Endothelial cell of umbilical vein (primary cell): Measurements from ENCODE around the gene DLL1. TPM values are rescaled to one million over a fixed set of nuclear protein-coding genes. Genes with fewer than 3 reads are reported as not detected.
A peak's percentile ranks its signal among the peaks of the same experiment; 100 is the strongest.

Source experiments
- BruUV-seq: library from RNA; stranded (reverse); fragments of 400-500 nt; replicated peaks from 2 replicates; lab custom pipeline; 2021; lab: Mats Ljungman, UMichigan
- CTCF ChIA-PET: fragments of 300-600, 350-600 bp; sonication (Branson Sonifier 250); formaldehyde crosslinking; loops from one replicate; lab custom pipeline; 2021; ENCODE audit warnings: antibody characterized with exemption, inconsistent platforms; lab: Charles Lee
- POLR2A ChIA-PET: fragments of 300-600, 350-600 bp; sonication (Branson Sonifier 250); formaldehyde crosslinking; loops from one replicate; lab custom pipeline; 2021; ENCODE audit warnings: antibody characterized with exemption, inconsistent platforms; lab: Charles Lee
- DNase-seq: peaks from one replicate; pipeline ENCODE4 v3.0.0-alpha.2; 2011; ENCODE audit warnings: low read depth, low spot score
- FAIRE-seq: peaks from 2 replicates; lab custom pipeline; 2011; peaks lifted over from hg19 to GRCh38; lab: Jason Lieb, UNC
- H2AFZ ChIP-seq: 2 replicates; pipeline ENCODE4 v1.6.0; 2012; ENCODE audit warnings: low read depth, low read length, control low read depth, inconsistent platforms
- H3K27ac ChIP-seq: 2 replicates; pipeline ENCODE4 v1.5.1; 2011; ENCODE audit warnings: low read depth, mild to moderate bottlenecking, control low read depth, low read length, moderate library complexity; ENCODE audit not compliant: insufficient read depth
- H3K27me3 ChIP-seq, 2 experiments: 2 replicates each; pipeline versions ENCODE4 v1.6.0 to v1.6.1; 2011; ENCODE audit warnings: low read length in 2 of 2, mixed read lengths in 1 of 2; ENCODE audit not compliant: control insufficient read depth in 2 of 2, insufficient read depth in 2 of 2
- H3K36me3 ChIP-seq, 2 experiments: 2 replicates in 1 of 2; 3 replicates in 1 of 2; pipeline ENCODE4 v1.5.1; 2011; ENCODE audit warnings: low read length in 2 of 2, mild to moderate bottlenecking in 1 of 2, moderate library complexity in 1 of 2; ENCODE audit not compliant: control insufficient read depth in 2 of 2, insufficient read depth in 2 of 2; ENCODE audit errors: extremely low read depth in 1 of 2
- H3K4me1 ChIP-seq: 3 replicates; pipeline ENCODE4 v1.5.1; 2011; ENCODE audit warnings: mild to moderate bottlenecking, low read length; ENCODE audit not compliant: control insufficient read depth, insufficient read depth; ENCODE audit errors: extremely low read depth
- H3K4me2 ChIP-seq: 2 replicates; pipeline ENCODE4 v1.6.1; 2011; ENCODE audit warnings: low read length, control low read depth, mixed read lengths; ENCODE audit not compliant: insufficient read depth
- H3K4me3 ChIP-seq, 3 experiments: fragments of 200-600 bp in 1 of 3; sonication (generic), shearing (Covaris generic) in 1 of 3; replicated peaks in 1 of 3; 2 replicates each; pipeline ENCODE4 v1.5.1; 2011 to 2016; ENCODE audit warnings: control low read depth in 3 of 3, low read length in 3 of 3, mild to moderate bottlenecking in 2 of 3, inconsistent platforms in 1 of 3, low read depth in 1 of 3, moderate library complexity in 1 of 3; ENCODE audit not compliant: insufficient read depth in 1 of 3
- H3K79me2 ChIP-seq: 2 replicates; pipeline ENCODE4 v1.6.0; 2012; ENCODE audit warnings: low read length, inconsistent platforms; ENCODE audit not compliant: control insufficient read depth, insufficient read depth
- H3K9ac ChIP-seq: replicated peaks from 2 replicates; pipeline ENCODE3; 2011; ENCODE audit warnings: low read length, control low read depth; ENCODE audit not compliant: insufficient read depth; ENCODE audit errors: extremely low read depth
- H3K9me1 ChIP-seq: replicated peaks from 3 replicates; pipeline ENCODE4 v1.6.0; 2011; ENCODE audit warnings: mild to moderate bottlenecking, low read length; ENCODE audit not compliant: control insufficient read depth, insufficient read depth; ENCODE audit errors: extremely low read depth
- H3K9me3 ChIP-seq: replicated peaks from 2 replicates; pipeline ENCODE4 v1.5.1; 2012; ENCODE audit warnings: low read length, inconsistent platforms; ENCODE audit not compliant: control insufficient read depth, insufficient read depth
- H4K20me1 ChIP-seq: replicated peaks from 2 replicates; pipeline ENCODE3; 2011; ENCODE audit warnings: mild to moderate bottlenecking, low read length; ENCODE audit not compliant: control insufficient read depth, insufficient read depth; ENCODE audit errors: extremely low read depth
- CTCF ChIP-seq, 2 donors: IDR thresholded peaks; 1 replicate in 1 of 2; 2 replicates in 1 of 2; pipeline ENCODE4 v1.5.1; 2011; ENCODE audit warnings: low read length in 2 of 2, mild to moderate bottlenecking in 2 of 2, moderate library complexity in 2 of 2, control low read depth in 1 of 2, inconsistent platforms in 1 of 2, low read depth in 1 of 2; ENCODE audit not compliant: insufficient read depth in 1 of 2; ENCODE audit errors: extremely low read depth in 1 of 2
- EZH2 ChIP-seq: IDR thresholded peaks from 2 replicates; pipeline ENCODE4 v1.6.1; 2012; ENCODE audit warnings: borderline replicate concordance, low read depth, mild to moderate bottlenecking, moderate library complexity, low read length, inconsistent platforms; ENCODE audit not compliant: severe bottlenecking
- FOS ChIP-seq: IDR thresholded peaks from 2 replicates; pipeline ENCODE4 v1.6.1; 2011; ENCODE audit warnings: mild to moderate bottlenecking, low read length, moderate library complexity, borderline replicate concordance; ENCODE audit not compliant: insufficient read depth
- GATA2 ChIP-seq: IDR thresholded peaks from 2 replicates; pipeline ENCODE4 v1.7.0; 2011; ENCODE audit warnings: low read depth, mild to moderate bottlenecking, moderate library complexity, mixed read lengths, low read length; ENCODE audit not compliant: insufficient read length, insufficient read depth
- JUN ChIP-seq: IDR thresholded peaks from 2 replicates; pipeline ENCODE4 v1.6.1; 2011; ENCODE audit warnings: borderline replicate concordance, low read depth; ENCODE audit not compliant: insufficient read length, insufficient read depth
- MAX ChIP-seq: IDR thresholded peaks from 2 replicates; pipeline ENCODE4 v1.6.1; 2011; ENCODE audit not compliant: insufficient read depth, insufficient read length
- MYC ChIP-seq: IDR thresholded peaks from one replicate; pipeline ENCODE4 v1.6.1; 2011; ENCODE audit warnings: mild to moderate bottlenecking, low read depth, low read length
- POLR2A ChIP-seq: IDR thresholded peaks from 2 replicates; pipeline ENCODE4 v1.6.1; 2012; ENCODE audit warnings: low read depth, mild to moderate bottlenecking, control low read depth, low read length
- POLR2AphosphoS5 ChIP-seq: IDR thresholded peaks from 2 replicates; pipeline ENCODE4 v1.6.1; 2012; ENCODE audit warnings: low read depth, mild to moderate bottlenecking, control low read depth, low read length, moderate library complexity; ENCODE audit not compliant: insufficient read depth
- dilution Hi-C: fragments of 300-500 bp; cut with MboI; formaldehyde crosslinking; loops from one replicate; pipeline ENCODE4 v1.15.0; 2019; ENCODE audit warnings: low sequenced_read_pairs; ENCODE audit not compliant: extremely low pct_ligation_motif_present
- intact Hi-C: fragments of 100-400 bp; cut with micrococcal nuclease; formaldehyde crosslinking; loops from one replicate; pipeline ENCODE4 v1.10.0; 2022
- polyA plus RNA-seq, 4 experiments: library from polyadenylated mRNA; depleted of rRNA in 3 of 4; stranded (reverse) in 3 of 4; unstranded in 1 of 4; fragments of >200 nt; gene quantifications; 2 replicates each; pipeline versions ENCODE4 v1.2.1 to v1.2.3, GENCODE V29; 2011 to 2012; ENCODE audit warnings: missing spikeins in 1 of 4
- total RNA-seq: library from RNA; stranded (reverse); gene quantifications from 2 replicates; pipeline ENCODE4 v1.2.3, GENCODE V29; 2021

DLL1 gene
- total and polyA plus RNA-seq, 2 donors (not counting 3 experiments of a cell fraction or from before 2014, with no cell fraction given), result 1.4 to 2.3 TPM

GRCh38 chr6:170289951-170290295 lies 955 bp downstream of the DLL1 start:
- dilution Hi-C loops (no loop called here), intact Hi-C loops (loop anchor here (1.0 to 10.0 kb wide), 6 partner anchors 111 to 459 kb away; no protein-coding TSS in a partner anchor)
- Histone ChIP-seq H3K79me2 (no peaks in the 10 kb centered on the region), H3K27me3 (peaks cover 31 to 60% of the 10 kb centered on the region in 2 experiments), H3K9ac (peak overlapping the region; percentile 29), H3K27ac (no peak overlapping the region), H3K9me3 (no peaks in the 10 kb centered on the region), H2AFZ (peak overlapping the region; percentile 85), H3K4me1 (peaks cover 21% of the 10 kb centered on the region), H3K9me1 (no peaks in the 10 kb centered on the region), H4K20me1 (no peaks in the 10 kb centered on the region), H3K4me2 (peak overlapping the region; percentile 84), H3K36me3 (peaks cover 0 to 5% of the 10 kb centered on the region in 2 experiments), H3K4me3 (peak overlapping the region; percentile 60 to 82 (median 73))
- FAIRE-seq (no peak), DNase-seq (no peak)
- TF ChIP-seq JUN, result no peak
- no peak for TF ChIP-seq GATA2
- TF ChIP-seq FOS, result no peak
- TF ChIP-seq CTCF (IDR thresholded peaks at IDR 0.05; ENCODE audit: extremely low read depth in 1 of 2, insufficient read depth in 1 of 2, low read depth in 1 of 2, low read length in 2 of 2), result no peak
- no peak for TF ChIP-seq POLR2A
- TF ChIP-seq MAX, result no peak
- TF ChIP-seq POLR2AphosphoS5, result no peak
- TF ChIP-seq MYC, result no peak
- no peak for TF ChIP-seq EZH2
- ChIA-PET CTCF (interaction anchor here (1.5 to 7.1 kb wide), 3 partner anchors 17 to 458 kb away, joined by 3 to 62 read pairs (median 13); partner anchors contain the start of gene FAM120B), POLR2A (no interaction called here)
- no TSS peak for BruUV-seq
